HepG2 (cell line): ENCODE results near the gene MCMBP. TPM values are rescaled to one million over a fixed set of nuclear protein-coding genes. Genes with fewer than 3 reads are reported as not detected.
A peak's percentile ranks its signal among the peaks of the same experiment; 100 is the strongest.

Experiments
- BCL3 ChIP-seq: sonication (generic); formaldehyde crosslinking; IDR thresholded peaks from 2 replicates; pipeline ENCODE4 v1.5.1; 2020; ENCODE audit warnings: mild to moderate bottlenecking, missing genetic modification reagents, moderate library complexity
- BCLAF1 ChIP-seq: fragments of 450-650 bp; IDR thresholded peaks from 2 replicates; pipeline ENCODE4 v1.6.1; 2017; ENCODE audit warnings: mild to moderate bottlenecking
- FUBP1 ChIP-seq: sonication (generic); formaldehyde crosslinking; IDR thresholded peaks from 2 replicates; pipeline ENCODE4 v1.5.1; 2020; ENCODE audit warnings: missing genetic modification reagents, mild to moderate bottlenecking, borderline replicate concordance
- GATAD2A ChIP-seq: IDR thresholded peaks from 2 replicates; pipeline ENCODE4 v1.6.1; 2016
- HINFP ChIP-seq: sonication (generic); formaldehyde crosslinking; IDR thresholded peaks from 2 replicates; pipeline ENCODE4 v1.4.0; 2020; ENCODE audit warnings: low read depth, mild to moderate bottlenecking, missing genetic modification reagents
- HNF1B ChIP-seq: sonication (generic); formaldehyde crosslinking; IDR thresholded peaks from 2 replicates; pipeline ENCODE4 v1.5.1; 2020; ENCODE audit warnings: mild to moderate bottlenecking, moderate library complexity, missing genetic modification reagents
- HOXA3 ChIP-seq: sonication (generic); formaldehyde crosslinking; IDR thresholded peaks from 2 replicates; pipeline ENCODE4 v1.5.0; 2020; ENCODE audit warnings: missing genetic modification reagents
- KDM2A ChIP-seq: sonication (generic); formaldehyde crosslinking; IDR thresholded peaks from 2 replicates; pipeline ENCODE4 v1.4.0; 2020; ENCODE audit warnings: low read depth, missing genetic modification reagents, borderline replicate concordance
- NFATC3 ChIP-seq: sonication (generic); formaldehyde crosslinking; IDR thresholded peaks from 2 replicates; pipeline ENCODE4 v1.5.1; 2020; ENCODE audit warnings: mild to moderate bottlenecking, missing genetic modification reagents
- NFKB2 ChIP-seq: sonication (generic); formaldehyde crosslinking; IDR thresholded peaks from 2 replicates; pipeline ENCODE4 v1.4.0; 2020; ENCODE audit warnings: missing genetic modification reagents, borderline replicate concordance
- NKX3-1 ChIP-seq: sonication (generic); formaldehyde crosslinking; IDR thresholded peaks from 2 replicates; pipeline ENCODE4 v1.5.0; 2020; ENCODE audit warnings: missing genetic modification reagents
- SAFB2 ChIP-seq: sonication (generic); formaldehyde crosslinking; IDR thresholded peaks from 2 replicates; pipeline ENCODE4 v1.5.1; 2020; ENCODE audit warnings: missing genetic modification reagents, low read depth, mild to moderate bottlenecking, borderline replicate concordance
- ZNF335 ChIP-seq: sonication (generic); formaldehyde crosslinking; IDR thresholded peaks from 2 replicates; pipeline ENCODE4 v1.4.0; 2020; ENCODE audit warnings: missing genetic modification reagents
- ZNF383 ChIP-seq: sonication (generic); formaldehyde crosslinking; IDR thresholded peaks from 2 replicates; pipeline ENCODE4 v1.4.0; 2020; ENCODE audit warnings: missing genetic modification reagents, mild to moderate bottlenecking, borderline replicate concordance
- ZNF414 ChIP-seq: sonication (generic); formaldehyde crosslinking; IDR thresholded peaks from 2 replicates; pipeline ENCODE4 v1.5.0; 2020; ENCODE audit warnings: missing genetic modification reagents
- ZNF501 ChIP-seq: sonication (generic); formaldehyde crosslinking; IDR thresholded peaks from 2 replicates; pipeline ENCODE4 v1.5.1; 2020; ENCODE audit warnings: mild to moderate bottlenecking, moderate library complexity, missing genetic modification reagents
- ZNF558 ChIP-seq: sonication (generic); formaldehyde crosslinking; IDR thresholded peaks from 2 replicates; pipeline ENCODE4 v1.9.0; 2022; ENCODE audit warnings: mild to moderate bottlenecking, missing genetic modification reagents, borderline replicate concordance
- ZSCAN25 ChIP-seq: sonication (generic); formaldehyde crosslinking; IDR thresholded peaks from 2 replicates; pipeline ENCODE4 v1.8.0; 2022; ENCODE audit warnings: mild to moderate bottlenecking, missing genetic modification reagents
- polyA plus RNA-seq, 8 experiments: library from polyadenylated mRNA; depleted of rRNA in 3 of 8; stranded (reverse) in 7 of 8; unstranded in 1 of 8; fragments of >200 nt; fragmentation: Illumina TruSeq in 4 of 8; extraction: Trizol in 4 of 8; gene quantifications; 2 replicates each; pipeline versions ENCODE4 v1.2.1 to v1.2.3, GENCODE V29; 2011 to 2016; ENCODE audit warnings: low read depth in 4 of 8, missing spikeins in 1 of 8, mixed read lengths in 1 of 8; ENCODE audit not compliant: insufficient read depth in 1 of 8
- total RNA-seq, 5 experiments: library from RNA; depleted of rRNA; stranded (reverse); fragments of >200 nt; fragmentation: Illumina TruSeq; extraction: Trizol; gene quantifications; 2 replicates each; pipeline ENCODE4 v1.2.3, GENCODE V29; 2016; ENCODE audit warnings: low read depth in 1 of 5

The MCMBP gene
- total and polyA plus RNA-seq, 2 of the 13 experiments (the other 11 are each of a cell fraction or from before 2014, with no cell fraction given) = 35.7 to 62.4 TPM

GRCh38 chr10:119872860-119873681 lies 428 bp upstream of the MCMBP start (continued):
- TF ChIP-seq HINFP (CRISPR knock-in tag) = peak; percentile 89; the same call in 1 of the 2 replicates
- TF ChIP-seq NKX3-1 (CRISPR knock-in tag) = no peak
- peak; percentile 16; the same call in 1 of the 2 replicates for TF ChIP-seq BCL3 (CRISPR knock-in tag)
- no peak; the same call in 1 of the 2 replicates for TF ChIP-seq HNF1B
- no peak for TF ChIP-seq FUBP1 (CRISPR knock-in tag)
- TF ChIP-seq NFKB2 = peak; percentile 16; the same call in 1 of the 2 replicates
- peak; percentile 54; the same call in 1 of the 2 replicates for TF ChIP-seq NFATC3 (CRISPR knock-in tag)
- TF ChIP-seq SAFB2 (CRISPR knock-in tag) = peak; percentile 49; the same call in 1 of the 2 replicates
- no peak for TF ChIP-seq ZNF383
- TF ChIP-seq ZNF335 (CRISPR knock-in tag) = peak; percentile 60; the same call in 1 of the 2 replicates
- TF ChIP-seq ZSCAN25 (CRISPR knock-in tag) = peak; percentile 20; the same call in 1 of the 2 replicates
- 0 out of 2 replicates have a peak, but pooled peaks have one; percentile 18 for TF ChIP-seq GATAD2A (CRISPR knock-in tag)
- TF ChIP-seq BCLAF1 = no peak
- TF ChIP-seq ZNF501 = peak; percentile 81
- TF ChIP-seq HOXA3 = peak; percentile 100
- TF ChIP-seq ZNF558 = peak; percentile 42
- no peak for TF ChIP-seq ZNF414 (CRISPR knock-in tag)
- peak; percentile 78 for TF ChIP-seq KDM2A (CRISPR knock-in tag)
